Putamen (tissue), 1 donor: ENCODE data around the gene XCL1.
"Not testable (repeated sequence)": the region's sequence is repeated elsewhere in the genome, so short reads cannot be mapped to it uniquely, and the experiment has no call there.

Experiments used
- DNase-seq: peaks from one replicate; pipeline ENCODE4 v3.0.0-alpha.2; 2016; ENCODE audit warnings: low spot score

The XCL1 gene

GRCh38 chr1:168576245-168576688, at the start of gene XCL1:
TSS of gene XCL1 (plus strand) at chr1:168576605. CDS start at chr1:168576638, 33 bp downstream.
- not testable (repeated sequence) for DNase-seq

- DNase-seq = no peak
These were observed 46.9 kb upstream of the XCL1 start for GRCh38 chr1:168529518-168529917.

GRCh38 chr1:168531615-168532345, 44.6 kb upstream of the XCL1 start:
- no peak for DNase-seq

- no peak for DNase-seq
These were observed 40.9 kb upstream of the XCL1 start for GRCh38 chr1:168535536-168535935.

- not testable (repeated sequence) for DNase-seq
These were observed 35.6 kb upstream of the XCL1 start for GRCh38 chr1:168540798-168541197.

- not testable (repeated sequence) for DNase-seq
These were observed 33.4 kb upstream of the XCL1 start for GRCh38 chr1:168542978-168543377.

- DNase-seq = not testable (repeated sequence)
These were observed 32.4 kb upstream of the XCL1 start, which contains the start of gene XCL2 for GRCh38 chr1:168543840-168544498. TSS of gene XCL2 (minus strand) at chr1:168543997. CDS start at chr1:168543964, 33 bp downstream.

- not testable (repeated sequence) for DNase-seq
These were observed 30.5 kb upstream of the XCL1 start for GRCh38 chr1:168545678-168546552.

- not testable (repeated sequence) for DNase-seq
These were observed 29.9 kb upstream of the XCL1 start for GRCh38 chr1:168546553-168546895.

- no peak for DNase-seq
These were observed 25.4 kb upstream of the XCL1 start for GRCh38 chr1:168550971-168551370.

- DNase-seq = no peak
These were observed 24.7 kb upstream of the XCL1 start for GRCh38 chr1:168551688-168552087.

- DNase-seq = no peak
These were observed 23.4 kb upstream of the XCL1 start for GRCh38 chr1:168552961-168553360.

GRCh38 chr1:168553680-168554553, 22.5 kb upstream of the XCL1 start:
- no peak for DNase-seq

GRCh38 chr1:168554603-168555483, 21.6 kb upstream of the XCL1 start:
- DNase-seq = no peak

- DNase-seq = no peak
These were observed 20.8 kb upstream of the XCL1 start for GRCh38 chr1:168555508-168556046.

- no peak for DNase-seq
These were observed 19.8 kb upstream of the XCL1 start for GRCh38 chr1:168556647-168557046.

GRCh38 chr1:168560370-168560769, 16.0 kb upstream of the XCL1 start:
- no peak for DNase-seq

- DNase-seq = no peak
These were observed 14.4 kb upstream of the XCL1 start for GRCh38 chr1:168561989-168562388.

GRCh38 chr1:168565825-168566224, 10.6 kb upstream of the XCL1 start:
- no peak for DNase-seq

GRCh38 chr1:168567007-168567406, 9.4 kb upstream of the XCL1 start:
- DNase-seq = no peak
